H54 (cell line): ENCODE measurements around the gene CYP2C18.

Source experiments
- DNase-seq: peaks from one replicate; pipeline ENCODE4 v3.0.0; 2011; ENCODE audit warnings: low spot score, mixed read lengths; ENCODE audit not compliant: insufficient read length
- FAIRE-seq: peaks from 3 replicates; lab custom pipeline; 2011; peaks lifted over from hg19 to GRCh38; lab: Jason Lieb, UNC
- POLR2A ChIP-seq: IDR thresholded peaks from 2 replicates; pipeline ENCODE4 v1.6.1; 2011; ENCODE audit warnings: low read depth, mild to moderate bottlenecking, low read length

CYP2C18 gene

DNA sequence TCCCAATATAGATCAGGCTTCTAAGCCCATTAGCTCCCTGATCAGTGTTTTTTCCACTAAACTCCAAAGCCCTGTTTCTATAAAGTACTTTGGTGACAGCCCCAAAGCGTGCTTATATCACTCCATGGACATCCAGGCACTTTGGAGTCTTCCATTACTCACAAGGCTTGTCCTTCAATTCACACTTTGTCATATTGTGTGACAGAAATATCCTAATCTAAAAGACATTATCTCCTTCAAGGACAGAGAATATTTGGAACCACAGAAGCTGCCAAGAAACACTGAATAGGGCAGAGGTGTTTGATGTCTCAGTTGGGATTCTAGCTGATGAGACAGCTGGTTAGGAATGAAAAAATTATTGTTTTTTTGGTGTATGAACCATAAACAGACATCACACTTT lies 97.3 kb downstream of the CYP2C18 start:
- DNase-seq (no peak), FAIRE-seq (no peak)
- no peak for TF ChIP-seq POLR2A

DNA sequence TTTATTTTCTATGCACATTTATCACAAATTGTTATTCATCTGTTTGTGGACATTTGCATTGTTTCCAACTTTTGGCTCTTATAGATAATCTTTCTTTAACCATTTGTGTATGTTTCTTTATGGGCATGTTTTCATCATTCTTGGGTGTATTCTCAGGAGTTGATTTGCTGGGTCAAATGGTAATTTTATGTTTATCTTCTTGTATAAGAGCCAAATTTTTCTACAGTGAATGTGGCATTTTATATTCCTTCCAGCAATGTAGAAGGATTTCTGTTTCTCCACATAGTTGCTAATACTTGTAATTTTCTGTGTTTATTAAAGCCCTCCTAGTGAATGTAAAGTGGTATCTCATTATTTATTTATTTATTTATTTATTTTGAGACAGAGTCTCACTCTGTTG lies 100.7 kb downstream of the CYP2C18 start:
- FAIRE-seq (no peak), DNase-seq (no peak)
- no peak for TF ChIP-seq POLR2A

DNA sequence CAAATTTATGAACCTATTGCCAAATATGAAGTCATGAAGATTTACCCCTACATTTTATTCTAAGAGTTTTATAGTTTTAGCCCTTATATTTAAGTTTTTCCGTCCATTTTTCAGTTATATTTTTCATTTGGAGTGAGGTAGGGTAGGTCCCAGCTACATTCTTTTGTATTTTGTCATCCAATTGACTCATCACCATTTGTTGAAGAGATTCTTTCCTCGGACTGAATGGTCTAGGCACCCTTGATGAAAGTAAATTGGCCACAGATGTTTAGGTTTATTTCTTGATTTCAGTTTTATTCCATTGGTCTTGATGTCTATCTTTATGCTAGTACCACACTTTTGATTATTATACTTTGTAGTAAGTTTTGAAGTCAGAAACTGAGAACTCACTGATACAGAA lies 101.7 kb downstream of the CYP2C18 start:
- TF ChIP-seq POLR2A, result no peak
- no peak for DNase-seq
- peak; percentile 41 for FAIRE-seq
